ENCODE results near the gene ABO.
"Not testable (repeated sequence)": the region's sequence is repeated elsewhere in the genome, so short reads cannot be mapped to it uniquely, and the experiment has no call there.

Gene ABO

DNA sequence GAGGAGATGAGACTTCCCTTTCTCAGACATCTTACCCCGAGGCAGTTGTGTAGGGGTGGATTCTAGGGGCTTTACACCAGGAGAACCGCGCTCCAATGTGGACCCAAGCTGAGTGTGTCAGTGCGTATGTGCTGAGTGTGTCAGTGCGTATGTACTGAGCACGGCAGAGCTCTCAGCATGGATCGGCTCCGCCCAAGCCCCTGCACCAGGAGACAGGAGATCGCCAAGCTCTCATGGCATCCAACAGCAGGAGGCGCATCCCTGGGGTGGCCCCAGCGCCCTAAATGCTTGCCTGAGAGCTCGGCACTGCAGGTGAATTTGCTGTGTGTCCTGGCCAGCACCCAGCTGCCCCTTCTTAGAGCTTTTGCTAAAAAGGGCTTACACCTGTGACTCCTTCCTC is 53.0 kb downstream of the ABO start:
- not testable (repeated sequence) for DNase-seq

DNA sequence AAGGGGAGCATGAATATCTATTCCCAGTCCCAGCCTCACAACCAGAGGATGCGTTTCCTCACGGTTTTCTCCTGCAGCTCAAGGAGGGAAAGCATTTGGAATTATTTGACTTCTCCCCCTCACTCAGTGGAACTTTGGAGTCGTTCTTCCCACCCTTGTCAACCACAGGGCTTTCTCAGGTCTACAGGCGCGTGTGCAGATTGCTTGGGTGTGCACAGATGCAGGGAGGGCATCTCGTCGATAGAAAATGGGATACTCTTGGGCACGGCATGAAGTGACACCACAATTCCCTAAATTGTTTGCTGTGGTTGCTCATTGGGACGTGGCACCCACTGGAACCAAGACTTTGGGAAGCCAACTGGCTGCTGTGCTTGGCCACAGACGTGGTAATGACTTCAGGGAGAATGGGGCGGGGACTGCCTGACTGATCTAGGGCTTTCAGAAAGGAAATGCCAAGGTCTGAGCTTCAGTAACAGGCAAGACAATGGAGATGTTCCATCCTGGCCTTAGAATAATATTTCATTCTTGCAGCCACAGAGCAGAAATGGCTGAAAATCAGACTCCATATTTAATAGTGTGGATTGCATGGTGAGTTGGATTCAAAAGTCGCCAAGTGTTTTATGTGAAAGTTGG is 53.7 kb downstream of the ABO start:
- no peak for DNase-seq

DNA sequence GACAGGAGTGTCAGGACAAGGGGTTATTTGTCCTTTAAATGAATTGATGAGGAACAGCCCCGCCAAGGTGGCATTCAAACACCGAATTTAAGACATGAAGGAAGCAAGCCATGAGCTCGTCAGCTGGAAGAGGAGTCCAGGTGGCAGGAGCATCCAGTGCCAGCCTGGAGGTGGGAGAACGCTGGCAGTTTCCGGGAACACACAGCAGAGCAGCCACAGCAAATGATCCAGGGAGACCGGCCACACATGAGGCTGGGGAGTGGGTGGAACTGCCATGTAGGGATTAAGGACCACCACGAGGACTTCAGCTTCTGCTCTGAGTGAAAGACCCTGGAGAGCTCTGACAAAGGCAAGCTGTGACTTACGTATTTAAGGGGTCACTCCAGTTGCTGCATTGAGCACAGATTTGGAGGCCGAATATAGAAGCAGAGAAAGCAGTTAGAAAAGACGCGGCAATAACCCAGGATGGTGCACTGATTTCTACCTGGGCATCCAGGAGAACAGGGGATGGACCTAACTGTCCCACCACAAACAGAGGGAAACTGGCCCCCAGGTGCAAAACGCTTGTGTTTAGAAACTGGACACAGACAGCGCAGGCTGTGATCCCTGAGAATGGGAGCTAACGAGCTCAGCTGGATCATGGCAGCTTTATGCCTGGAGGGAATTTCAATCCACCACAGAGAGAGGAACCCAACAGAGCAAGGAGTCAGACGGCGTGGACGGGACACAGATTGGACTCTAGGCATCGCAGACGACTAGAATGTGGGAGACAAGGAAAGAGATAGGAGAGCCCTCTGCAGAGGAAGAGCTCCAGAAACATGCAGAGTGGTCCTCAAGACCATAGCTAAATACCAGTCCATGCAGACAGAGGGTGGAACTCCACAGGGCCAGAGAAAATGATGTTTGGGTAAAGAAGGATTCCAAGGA is 56.7 kb downstream of the ABO start:
- not testable (repeated sequence) for DNase-seq

DNA sequence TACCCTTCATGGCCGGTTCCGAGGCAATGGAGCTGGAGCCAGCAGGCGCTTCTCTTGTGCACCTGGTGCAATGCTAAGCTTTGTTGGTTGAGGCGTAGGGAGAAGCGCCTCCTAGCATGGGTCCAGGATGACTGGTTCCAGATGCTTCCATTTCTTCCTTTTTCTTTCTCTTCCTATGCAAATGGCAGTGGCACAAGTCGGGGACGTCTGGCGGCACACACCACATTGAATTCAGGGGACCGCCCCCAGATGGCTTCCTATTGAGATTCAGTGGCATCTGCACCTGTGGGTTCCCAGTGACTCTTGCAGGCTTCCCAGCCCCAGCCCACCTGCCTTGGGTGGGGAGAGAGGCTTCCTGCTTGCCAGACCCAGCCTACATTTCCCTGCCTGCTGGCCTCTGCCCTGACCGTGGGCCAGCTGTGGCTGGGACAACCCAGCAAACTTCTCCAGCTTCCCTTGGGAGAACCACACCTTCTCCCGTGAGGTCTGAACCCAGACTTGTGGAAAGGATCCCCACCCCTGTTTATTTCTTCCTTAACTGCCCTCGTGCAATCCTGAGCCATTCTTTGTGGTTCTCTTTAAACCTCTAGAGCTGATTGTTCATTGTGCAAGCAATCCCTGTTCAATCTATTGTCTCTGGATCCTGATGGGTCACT is 57.5 kb downstream of the ABO start:
- not testable (repeated sequence) for DNase-seq

DNA sequence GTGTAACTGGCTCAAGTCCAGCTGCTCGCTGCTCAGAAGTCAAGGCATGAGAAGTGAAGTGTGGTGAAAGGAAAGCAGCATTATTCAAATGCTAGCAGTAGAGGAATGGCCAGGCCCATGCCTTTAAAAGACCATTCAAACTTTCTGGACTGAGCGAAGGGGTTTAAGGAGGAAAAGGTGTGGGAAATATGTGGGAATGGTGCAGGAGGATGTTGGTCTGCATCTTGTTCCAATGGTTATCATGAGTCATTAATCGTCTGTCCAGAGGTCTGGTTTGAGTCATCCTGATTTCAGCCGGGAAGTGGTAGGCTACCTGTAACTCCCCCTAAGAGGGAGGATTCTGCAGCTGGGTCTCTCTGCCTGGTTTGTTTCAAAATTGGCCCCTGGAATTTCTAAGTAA is 60.7 kb downstream of the ABO start:
- DNase-seq: not testable (repeated sequence)

DNA sequence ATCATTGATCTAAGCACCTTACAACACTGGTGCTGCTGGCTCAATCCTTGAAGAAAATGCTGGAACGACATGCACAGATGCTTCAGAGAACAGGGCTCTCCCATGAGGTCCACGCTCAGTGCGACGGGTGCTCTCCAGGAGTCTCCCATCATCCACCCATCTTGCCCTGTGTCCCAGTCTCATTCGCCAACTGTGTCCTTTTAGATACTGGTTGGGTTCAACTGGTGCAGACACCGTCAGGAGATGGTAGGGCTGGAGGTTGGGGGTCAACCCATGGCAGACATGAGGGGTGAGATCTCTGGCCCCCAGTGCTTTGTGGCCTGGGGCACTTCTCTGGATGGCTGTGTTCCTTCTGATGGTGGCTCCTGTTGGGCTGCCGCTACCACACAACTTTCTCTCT is 64.4 kb downstream of the ABO start:
- DNase-seq: no peak

DNA sequence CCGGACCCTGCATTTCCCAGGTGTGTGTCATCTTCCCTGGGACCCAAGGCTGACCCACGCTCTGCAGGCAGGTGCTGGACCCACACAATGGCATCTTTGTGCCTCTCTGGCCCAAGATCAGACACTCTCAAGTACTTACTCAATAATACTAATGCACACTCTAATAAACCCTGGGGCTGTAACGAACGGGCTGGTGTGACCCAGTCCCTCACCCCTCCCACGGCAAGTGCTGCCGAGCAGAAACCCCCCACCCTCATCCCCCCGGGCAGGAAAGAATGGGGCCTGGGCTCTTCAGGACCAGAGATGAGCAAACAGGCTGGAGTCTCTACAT is 64.8 kb downstream of the ABO start:
- DNase-seq: no peak

DNA sequence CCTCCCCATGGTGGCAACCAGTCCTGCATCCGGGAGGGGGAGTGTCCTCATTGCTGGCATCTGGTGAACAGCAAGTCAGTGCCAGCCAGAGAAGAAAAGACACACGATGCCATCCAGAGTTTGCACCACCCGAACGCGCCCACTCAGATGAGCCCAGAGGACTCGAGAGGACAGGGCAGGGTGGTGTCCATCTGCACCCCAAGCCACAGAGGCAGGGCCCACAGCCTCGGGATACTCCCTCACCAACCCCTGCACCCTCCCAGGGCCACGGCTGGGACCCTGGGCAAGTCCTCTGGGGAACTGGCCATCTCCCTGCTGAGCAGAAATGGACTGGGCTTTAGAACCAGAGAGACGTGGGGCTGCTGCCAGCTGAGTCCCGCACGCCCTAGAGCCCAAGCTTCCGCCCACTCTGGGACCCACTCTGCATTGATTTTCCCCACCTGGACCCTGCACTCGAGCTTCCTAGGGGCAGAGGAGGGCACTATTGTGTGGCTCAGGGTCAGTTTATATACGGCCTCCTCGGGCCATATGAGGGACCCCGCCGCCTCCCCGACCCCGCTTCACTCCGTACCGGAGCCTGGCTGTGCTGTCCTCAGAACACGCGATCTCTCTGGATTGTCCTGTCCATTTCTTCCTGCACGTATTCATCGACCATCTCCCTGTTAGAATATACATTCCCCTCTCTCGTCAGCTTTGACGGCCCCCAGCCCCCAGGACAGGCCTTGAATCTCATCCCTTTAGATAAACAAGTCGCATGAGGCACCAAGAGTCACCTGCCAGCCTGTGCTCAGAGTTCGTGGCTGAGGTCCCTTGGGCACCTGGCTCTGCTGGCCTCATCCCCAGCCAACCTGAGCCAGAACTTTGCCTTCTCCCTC is 65.4 kb downstream of the ABO start:
- not testable (repeated sequence) for DNase-seq

DNA sequence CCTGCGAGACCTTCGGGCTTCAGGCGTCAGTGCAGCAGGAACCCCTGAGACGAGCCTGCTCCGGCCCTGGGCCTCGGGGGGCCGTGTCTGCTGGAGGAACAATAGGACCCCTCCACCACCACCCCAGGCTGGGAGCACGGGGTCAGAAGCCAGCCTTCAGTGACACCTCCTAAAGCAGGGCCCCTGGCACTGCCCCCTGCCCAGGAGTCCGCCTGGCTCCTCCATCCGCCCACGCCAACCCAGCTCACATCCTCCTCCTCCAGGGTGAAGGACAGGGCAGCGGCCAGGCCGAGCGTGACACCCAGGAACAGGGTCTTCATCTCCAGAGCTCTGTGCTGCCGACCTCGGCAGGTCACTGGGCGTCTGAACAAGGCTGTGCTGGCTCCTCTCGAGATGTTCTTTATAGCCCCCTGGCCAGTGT is 66.1 kb downstream of the ABO start, which contains the start of gene OBP2B:
TSS of gene OBP2B (minus strand) at position 371 of the 421 bp plus-strand sequence. CDS start at position 320, 51 bp downstream.
- not testable (repeated sequence) for DNase-seq

DNA sequence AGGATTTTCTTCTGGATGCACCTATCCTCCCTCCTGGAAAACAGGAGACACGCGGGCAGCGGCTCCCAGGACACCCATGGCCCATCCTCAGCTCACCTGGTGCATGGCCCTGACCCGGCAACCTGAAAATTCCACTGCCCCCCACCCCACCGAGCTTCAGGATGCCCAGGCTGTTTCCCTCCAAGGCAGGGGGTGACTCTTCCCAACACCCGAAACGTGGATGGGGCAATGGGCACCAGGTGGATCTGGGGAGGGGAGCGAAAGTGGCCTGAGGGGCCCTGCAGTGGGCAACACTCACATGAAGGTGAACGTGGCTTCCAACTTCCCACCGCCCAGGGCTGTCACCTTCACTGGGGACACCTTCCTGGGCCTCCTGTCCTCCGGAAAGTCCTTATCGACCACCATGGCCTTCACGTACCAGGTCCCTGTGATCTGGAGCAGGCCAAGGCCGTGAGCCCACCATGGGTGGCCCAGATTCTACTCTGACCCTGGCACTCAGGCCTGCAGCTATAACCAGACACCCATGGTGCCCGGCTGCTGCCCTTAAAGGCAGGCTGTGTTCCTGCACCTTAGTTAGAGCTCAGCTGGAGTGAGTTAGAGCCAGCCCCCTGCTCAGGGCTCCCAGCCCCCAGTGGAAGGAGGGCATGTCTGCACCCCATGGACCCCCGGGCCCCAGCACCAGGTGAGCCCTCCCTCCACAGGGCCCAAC is 66.7 kb downstream of the ABO start:
- not testable (repeated sequence) for DNase-seq

DNA sequence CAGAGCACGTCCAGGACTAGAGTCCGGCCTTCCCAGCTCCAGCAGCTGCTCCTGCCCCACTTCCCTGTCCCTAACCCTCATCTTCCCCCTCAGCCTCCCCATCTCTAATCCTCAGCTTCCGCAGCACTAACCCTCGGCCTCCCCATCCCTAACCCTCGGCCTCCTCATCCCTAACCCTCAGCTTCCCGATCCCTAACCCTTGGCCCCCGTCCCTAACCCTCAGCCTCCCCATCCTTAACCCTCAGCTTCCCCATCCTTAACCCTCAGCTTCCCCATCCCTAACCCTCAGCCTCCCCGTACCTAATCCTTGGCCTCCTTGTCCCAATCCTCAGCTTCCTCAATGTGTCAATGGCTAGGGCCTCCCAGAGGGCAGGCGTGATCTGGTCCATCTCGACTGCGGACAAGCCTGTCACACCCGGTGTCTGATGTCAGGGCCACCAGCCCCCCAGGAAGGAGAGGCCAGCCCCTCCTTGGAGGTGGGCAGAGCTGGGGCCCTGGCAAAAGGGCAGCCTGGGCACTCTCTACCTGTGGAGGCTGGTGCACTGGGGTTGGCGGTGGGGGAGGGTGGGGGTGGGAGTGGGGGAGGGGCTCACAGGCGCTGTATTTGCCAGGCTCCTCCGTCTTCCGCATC is 67.3 kb downstream of the ABO start:
- no peak for DNase-seq

DNA sequence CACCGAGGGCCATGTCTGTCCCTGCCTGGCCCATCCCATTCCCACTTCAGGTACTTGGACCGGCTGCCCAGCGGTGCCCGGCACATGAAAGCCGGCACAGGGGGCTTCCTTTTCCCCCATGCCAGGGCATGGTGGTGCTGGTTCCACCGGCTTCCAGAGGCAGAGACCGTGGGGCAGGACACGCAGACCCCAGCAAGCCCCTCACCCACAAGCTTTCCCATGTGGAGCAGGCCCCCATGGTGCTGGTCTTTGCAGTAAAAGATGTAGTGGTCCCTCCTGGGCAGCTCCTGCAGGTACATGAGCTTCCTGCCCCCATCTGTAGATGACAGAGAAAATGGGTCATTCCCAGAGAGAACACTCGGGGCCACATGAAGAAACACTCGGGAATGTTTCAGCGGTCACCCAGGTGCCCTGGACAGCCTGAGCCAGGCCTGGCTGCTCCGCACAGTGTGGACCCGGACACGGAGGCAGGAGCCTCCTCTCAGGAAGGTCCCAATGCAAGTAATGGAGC is 67.9 kb downstream of the ABO start:
- no peak for DNase-seq

DNA sequence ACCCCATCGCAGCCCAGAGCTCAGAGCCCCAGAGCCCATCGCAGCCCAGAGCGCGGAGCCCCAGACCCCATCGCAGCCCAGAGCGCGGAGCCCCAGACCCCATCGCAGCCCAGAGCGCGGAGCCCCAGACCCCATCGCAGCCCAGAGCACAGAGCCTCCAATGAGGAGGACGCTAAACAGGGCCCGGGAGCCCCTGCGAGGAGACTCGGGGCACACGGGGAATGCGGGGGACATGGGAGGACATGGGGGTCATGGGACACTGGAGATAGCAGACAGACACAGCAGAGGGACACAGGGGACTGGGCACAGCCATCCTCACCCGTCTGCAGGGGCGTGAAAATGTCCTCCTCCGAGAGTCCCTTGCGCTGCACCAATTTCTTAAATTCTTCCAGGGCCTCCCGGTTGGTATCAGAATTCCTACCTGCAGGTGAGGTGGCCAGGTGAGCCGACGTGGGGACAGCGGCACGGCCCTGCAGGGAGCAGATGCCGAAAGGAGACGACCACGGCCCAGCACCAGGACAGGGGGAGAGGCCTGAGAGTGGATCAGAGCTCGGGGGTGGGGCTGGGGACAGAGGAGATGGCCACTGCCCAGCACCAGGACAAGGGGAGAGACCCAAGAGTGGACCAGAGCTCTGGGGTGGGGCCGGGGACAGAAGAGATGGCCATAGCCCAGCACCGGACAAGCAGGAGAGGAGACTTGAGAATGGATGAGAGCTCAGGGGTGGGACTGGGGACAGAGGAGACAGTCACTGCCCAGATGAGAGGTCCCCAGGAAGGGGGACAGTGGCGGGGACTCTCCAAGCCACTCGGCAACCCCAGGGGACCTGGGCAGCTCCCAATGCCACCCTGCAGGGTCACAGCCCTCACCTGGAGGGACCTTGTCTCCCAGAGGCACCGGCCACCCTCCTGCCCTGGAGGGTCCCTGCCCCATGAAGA is 68.7 kb downstream of the ABO start:
- no peak for DNase-seq

DNA sequence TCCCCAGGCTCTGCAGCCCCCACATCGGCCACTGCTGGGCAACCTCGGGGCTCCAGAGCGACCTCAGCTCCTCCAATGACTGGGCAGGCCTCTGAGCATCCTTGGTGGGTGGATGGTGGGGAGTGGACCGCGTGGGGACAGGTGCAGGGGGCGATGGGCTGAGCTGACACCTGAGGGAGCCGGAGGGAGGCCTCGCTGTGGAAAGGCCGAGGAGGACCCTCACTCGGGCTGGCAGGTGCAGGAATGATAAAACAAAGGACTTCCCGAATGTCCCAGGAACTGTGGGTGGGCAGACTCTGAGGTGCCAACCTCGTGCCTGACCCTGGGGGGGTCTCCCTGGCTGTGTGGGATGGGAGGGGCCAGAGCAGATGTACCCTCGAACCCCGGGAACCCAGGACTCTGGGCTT is 69.5 kb downstream of the ABO start:
- DNase-seq: not testable (repeated sequence)
